H9 (cell line): ENCODE results near the gene SLITRK2. TPM values are rescaled to one million over a fixed set of nuclear protein-coding genes. Genes with fewer than 3 reads are reported as not detected.

Experiments used
- DNase-seq: peaks from one replicate; pipeline ENCODE4 v3.0.0-alpha.2; 2017
- H2AFZ ChIP-seq: one replicate; pipeline ENCODE4 v1.6.1; 2013; ENCODE audit warnings: mild to moderate bottlenecking, low read length, control low read depth, moderate library complexity
- H2AK5ac ChIP-seq: 2 replicates; pipeline ENCODE4 v1.6.1; 2013; ENCODE audit warnings: low read length, control low read depth, mixed read lengths; ENCODE audit not compliant: insufficient read length
- H2BK120ac ChIP-seq: one replicate; pipeline ENCODE4 v1.6.1; 2013; ENCODE audit warnings: low read depth, mild to moderate bottlenecking, low read length, control low read depth, inconsistent platforms; ENCODE audit not compliant: poor library complexity, severe bottlenecking
- H2BK12ac ChIP-seq: 2 replicates; pipeline ENCODE4 v1.6.1; 2013; ENCODE audit warnings: low read length, control low read depth, mixed read lengths, low read depth; ENCODE audit not compliant: insufficient read length
- H2BK15ac ChIP-seq: 2 replicates; pipeline ENCODE4 v1.6.1; 2013; ENCODE audit warnings: low read depth, low read length, control low read depth
- H2BK20ac ChIP-seq: one replicate; pipeline ENCODE4 v1.6.1; 2013; ENCODE audit warnings: low read depth, mild to moderate bottlenecking, low read length, control low read depth, inconsistent platforms; ENCODE audit not compliant: poor library complexity, severe bottlenecking
- H2BK5ac ChIP-seq: 2 replicates; pipeline ENCODE4 v1.6.1; 2013; ENCODE audit warnings: low read length, control low read depth, mixed read lengths; ENCODE audit not compliant: insufficient read length
- H3K14ac ChIP-seq: 2 replicates; pipeline ENCODE4 v1.6.1; 2013; ENCODE audit warnings: low read length, control low read depth; ENCODE audit not compliant: insufficient read depth
- H3K18ac ChIP-seq: 2 replicates; pipeline ENCODE4 v1.6.1; 2013; ENCODE audit warnings: low read depth, mild to moderate bottlenecking, mixed read lengths, low read length, control low read depth; ENCODE audit not compliant: insufficient read length
- H3K23ac ChIP-seq: 2 replicates; pipeline ENCODE4 v1.6.1; 2013; ENCODE audit warnings: low read length, control low read depth, mixed read lengths, low read depth; ENCODE audit not compliant: insufficient read length
- H3K23me2 ChIP-seq: 2 replicates; pipeline ENCODE4 v1.6.1; 2013; ENCODE audit warnings: low read depth, mild to moderate bottlenecking, mixed read lengths, low read length, control low read depth; ENCODE audit not compliant: insufficient read length, poor library complexity, severe bottlenecking
- H3K27ac ChIP-seq: 2 replicates; pipeline ENCODE4 v1.5.1; 2013; ENCODE audit warnings: low read length, control low read depth, mixed read lengths, low read depth; ENCODE audit not compliant: insufficient read length
- H3K27me3 ChIP-seq: 2 replicates; pipeline ENCODE4 v1.6.1; 2013; ENCODE audit warnings: low read length, control low read depth, inconsistent platforms; ENCODE audit not compliant: insufficient read depth
- H3K4ac ChIP-seq: 2 replicates; pipeline ENCODE4 v1.6.1; 2013; ENCODE audit warnings: low read depth, mild to moderate bottlenecking, control low read depth, inconsistent platforms, low read length, moderate library complexity
- H3K4me1 ChIP-seq: 2 replicates; pipeline ENCODE4 v1.6.1; 2013; ENCODE audit warnings: low read length, control low read depth, inconsistent platforms; ENCODE audit not compliant: insufficient read depth
- H3K4me2 ChIP-seq: 2 replicates; pipeline ENCODE4 v1.6.1; 2013; ENCODE audit warnings: low read length, control low read depth, mixed read lengths; ENCODE audit not compliant: insufficient read length, insufficient read depth
- H3K56ac ChIP-seq: 2 replicates; pipeline ENCODE4 v1.6.1; 2013; ENCODE audit warnings: low read depth, mild to moderate bottlenecking, mixed read lengths, low read length, control low read depth; ENCODE audit not compliant: insufficient read length
- H3K79me1 ChIP-seq: 2 replicates; pipeline ENCODE4 v1.6.1; 2013; ENCODE audit warnings: low read depth, mild to moderate bottlenecking, moderate library complexity, low read length, control low read depth, inconsistent platforms; ENCODE audit not compliant: insufficient read depth, poor library complexity, severe bottlenecking
- H3K79me2 ChIP-seq: 2 replicates; pipeline ENCODE4 v1.6.1; 2013; ENCODE audit warnings: low read length, control low read depth, inconsistent platforms; ENCODE audit not compliant: insufficient read depth
- H3K9ac ChIP-seq: 2 replicates; pipeline ENCODE4 v1.6.1; 2013; ENCODE audit warnings: low read length, control low read depth, mixed read lengths; ENCODE audit not compliant: insufficient read length; ENCODE audit errors: extremely low read depth
- H3K9me3 ChIP-seq: one replicate; pipeline ENCODE4 v1.6.1; 2013; ENCODE audit warnings: low read depth, low read length, inconsistent platforms; ENCODE audit not compliant: control insufficient read depth
- H3T11ph ChIP-seq: one replicate; pipeline ENCODE4 v1.6.1; 2013; ENCODE audit warnings: mild to moderate bottlenecking, low read length, control low read depth, inconsistent platforms
- H4K20me1 ChIP-seq: one replicate; pipeline ENCODE4 v1.6.1; 2013; ENCODE audit not compliant: control insufficient read depth, insufficient read length, insufficient read depth
- H4K5ac ChIP-seq: 2 replicates; pipeline ENCODE4 v1.6.1; 2013; ENCODE audit warnings: low read depth, mild to moderate bottlenecking, mixed read lengths, low read length, control low read depth; ENCODE audit not compliant: insufficient read length
- H4K8ac ChIP-seq: replicated peaks from 2 replicates; pipeline ENCODE4 v1.6.1; 2013; ENCODE audit warnings: low read length, control low read depth, mixed read lengths, low read depth; ENCODE audit not compliant: insufficient read length
- H4K91ac ChIP-seq: 2 replicates; pipeline ENCODE4 v1.6.1; 2013; ENCODE audit warnings: low read depth, mild to moderate bottlenecking, moderate library complexity, mixed read lengths, low read length, control low read depth; ENCODE audit not compliant: insufficient read length
- H3K27ac Mint-ChIP-seq, 3 experiments: 2 replicates in 2 of 3; 3 replicates in 1 of 3; pipeline ENCODE4 v1.8.0; 2020 to 2021; ENCODE audit warnings: mixed read lengths in 3 of 3, mild to moderate bottlenecking in 1 of 3, moderate library complexity in 1 of 3
- H3K27me3 Mint-ChIP-seq: 2 replicates; pipeline ENCODE4 v1.8.0; 2021; ENCODE audit warnings: low read depth, mild to moderate bottlenecking, moderate library complexity, mixed read lengths
- H3K36me3 Mint-ChIP-seq, 3 experiments: 2 replicates in 2 of 3; 3 replicates in 1 of 3; pipeline ENCODE4 v1.8.0; 2020 to 2021; ENCODE audit warnings: low read depth in 3 of 3, mixed read lengths in 3 of 3; ENCODE audit not compliant: insufficient read depth in 1 of 3
- H3K4me1 Mint-ChIP-seq, 2 experiments: 2 replicates each; pipeline ENCODE4 v1.8.0; 2020; ENCODE audit warnings: mixed read lengths in 2 of 2
- H3K4me3 Mint-ChIP-seq, 2 experiments: 2 replicates in 1 of 2; 3 replicates in 1 of 2; pipeline ENCODE4 v1.8.0; 2020 to 2021; ENCODE audit warnings: mild to moderate bottlenecking in 2 of 2, mixed read lengths in 2 of 2, moderate library complexity in 1 of 2
- H3K9me3 Mint-ChIP-seq, 2 experiments: 2 replicates in 1 of 2; 3 replicates in 1 of 2; pipeline ENCODE4 v1.8.0; 2020; ENCODE audit warnings: mild to moderate bottlenecking in 2 of 2, mixed read lengths in 2 of 2, moderate library complexity in 1 of 2
- CTCF ChIP-seq: fragments of 200-600 bp; sonication (generic); conservative IDR thresholded peaks from 3 replicates; pipeline ENCODE4 v1.8.0; 2021; ENCODE audit warnings: antibody characterized with exemption, mild to moderate bottlenecking
- WGBS: extraction: QIAGEN DNeasy Blood & Tissue Kit; methylation state at CpG from one replicate; pipeline ENCODE4 v1.1.7; 2013; ENCODE audit warnings: missing lambda C conversion rate, low lambda C conversion rate, mixed read lengths; ENCODE audit not compliant: insufficient read length; ENCODE audit errors: extremely low coverage; 5-methylcytosine and 5-hydroxymethylcytosine counted together
- total RNA-seq: library from RNA; stranded (reverse); gene quantifications from 2 replicates; pipeline ENCODE4 v1.2.1, GENCODE V29; 2021

The SLITRK2 gene
- total RNA-seq, 1 experiment from 2014 or later = 0.09 TPM

DNA sequence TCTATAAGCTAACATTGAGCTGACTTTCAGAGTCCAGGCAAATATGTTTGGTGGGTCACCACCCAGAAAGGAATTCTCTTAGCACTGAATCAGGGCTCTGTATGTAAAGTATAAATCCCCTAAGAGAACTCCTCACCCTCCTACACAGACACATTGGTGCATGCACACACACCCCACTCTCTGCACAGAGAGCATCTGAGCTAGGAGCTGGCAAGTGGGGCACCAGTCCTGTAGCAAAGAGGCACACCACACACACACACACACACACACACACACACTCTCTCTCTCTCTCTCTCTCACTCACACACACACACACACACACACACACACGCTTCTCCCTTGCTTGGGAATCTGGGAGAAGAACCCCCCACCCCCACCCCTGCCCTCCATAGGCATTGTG lies 3.2 kb downstream of the SLITRK2 start:
- Mint-ChIP-seq H3K4me3 (peak overlapping the region in 1 of 2 experiments; percentile 86; a peak in 2 of 5 replicates), H3K9me3 (peaks cover 70 to 80% of the 10 kb centered on the region in 2 experiments), H3K36me3 (peaks cover 4 to 6% (median 4%) of the 10 kb centered on the region in 3 experiments; a peak in 5 of 7 replicates), H3K4me1 (peaks cover 15 to 20% of the 10 kb centered on the region in 2 experiments), H3K27ac (no peak overlapping the region), H3K27me3 (peaks cover 91% of the 10 kb centered on the region)
- H3K9me3 ChIP-seq = peaks cover 22% of the 10 kb centered on the region
- no peak for DNase-seq
- H3K9ac ChIP-seq = no peak overlapping the region
- no peak for TF ChIP-seq CTCF
- no peaks in the 10 kb centered on the region for H3K79me2 ChIP-seq
- no peak overlapping the region for H2AK5ac ChIP-seq
- no peak overlapping the region for H2BK5ac ChIP-seq
- no peak overlapping the region for H3K4ac ChIP-seq
- no peak overlapping the region for H4K8ac ChIP-seq
- no peak overlapping the region for H3K14ac ChIP-seq
- H3K27me3 ChIP-seq = peaks cover 59% of the 10 kb centered on the region
- no peak overlapping the region for H2BK20ac ChIP-seq
- H3K79me1 ChIP-seq = no peaks in the 10 kb centered on the region
- H3K4me1 ChIP-seq = no peaks in the 10 kb centered on the region
- no peak overlapping the region for H4K5ac ChIP-seq
- H3T11ph ChIP-seq = no peak overlapping the region
- peaks cover 14% of the 10 kb centered on the region for H3K23me2 ChIP-seq
- no peak overlapping the region for H2BK15ac ChIP-seq
- H2BK120ac ChIP-seq = no peak overlapping the region
- no peak overlapping the region for H3K27ac ChIP-seq
- WGBS = no CpG with 5 or more reads among the region's 1 CpG
- no peak overlapping the region for H2BK12ac ChIP-seq
- H4K20me1 ChIP-seq = no peaks in the 10 kb centered on the region
- H4K91ac ChIP-seq = no peak overlapping the region
- H3K56ac ChIP-seq = no peak overlapping the region
- H3K18ac ChIP-seq = no peak overlapping the region
- no peak overlapping the region for H2AFZ ChIP-seq
- H3K4me2 ChIP-seq = no peak overlapping the region
- no peak overlapping the region for H3K23ac ChIP-seq
